IPS-18a (cell line): ENCODE data around the gene KLHL22.
"Not testable (repeated sequence)": the region's sequence is repeated elsewhere in the genome, so short reads cannot be mapped to it uniquely, and the experiment has no call there.

Experiments used
- H3K27ac ChIP-seq: one replicate; pipeline ENCODE4 v1.5.1; 2013; ENCODE audit warnings: low read length
- H3K27me3 ChIP-seq: one replicate; pipeline ENCODE4 v1.6.1; 2013; ENCODE audit warnings: mild to moderate bottlenecking, low read length; ENCODE audit not compliant: control insufficient read depth, insufficient read depth
- H3K36me3 ChIP-seq: one replicate; pipeline ENCODE4 v1.6.1; 2013; ENCODE audit warnings: low read depth, low read length; ENCODE audit not compliant: control insufficient read depth
- H3K4me1 ChIP-seq: one replicate; pipeline ENCODE4 v1.6.1; 2013; ENCODE audit warnings: low read depth, low read length; ENCODE audit not compliant: control insufficient read depth
- H3K4me3 ChIP-seq: one replicate; pipeline ENCODE4 v1.5.1; 2013; ENCODE audit warnings: low read length
- H3K9ac ChIP-seq: one replicate; pipeline ENCODE4 v1.6.1; 2013; ENCODE audit warnings: mild to moderate bottlenecking, low read length, moderate library complexity
- H3K9me3 ChIP-seq: one replicate; pipeline ENCODE4 v1.6.1; 2013; ENCODE audit warnings: low read depth, low read length; ENCODE audit not compliant: control insufficient read depth

Gene KLHL22

DNA sequence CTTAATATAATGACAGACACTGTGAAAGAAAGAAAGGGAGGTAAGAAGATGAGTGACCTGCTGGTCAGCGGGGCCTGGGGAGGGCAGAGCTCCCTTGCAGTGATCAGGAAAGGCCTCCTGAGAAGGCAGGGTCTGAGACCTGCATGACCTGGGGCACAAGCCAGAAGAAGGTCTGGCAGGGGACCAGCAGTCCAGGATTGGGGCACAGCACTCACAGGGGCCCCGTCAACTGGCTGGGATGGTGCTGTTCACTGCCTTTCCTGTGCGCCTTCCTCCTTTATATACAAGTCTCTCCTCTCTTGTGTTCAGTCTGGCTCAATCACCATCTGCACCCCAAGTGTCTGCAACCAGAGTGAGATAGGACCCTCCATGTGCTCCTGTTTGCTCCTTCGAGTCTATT is 35.7 kb downstream of the KLHL22 start:
- H3K4me3 ChIP-seq, result no peak overlapping the region
- H3K36me3 ChIP-seq, result no peaks in the 10 kb centered on the region
- no peaks in the 10 kb centered on the region for H3K4me1 ChIP-seq
- H3K9ac ChIP-seq, result no peak overlapping the region
- H3K27me3 ChIP-seq, result no peaks in the 10 kb centered on the region
- H3K27ac ChIP-seq, result no peak overlapping the region
- no peaks in the 10 kb centered on the region for H3K9me3 ChIP-seq

- no peaks in the 10 kb centered on the region for H3K9me3 ChIP-seq
- no peaks in the 10 kb centered on the region for H3K36me3 ChIP-seq
- H3K4me3 ChIP-seq, result no peak overlapping the region
- no peak overlapping the region for H3K9ac ChIP-seq
- H3K27me3 ChIP-seq, result no peaks in the 10 kb centered on the region
- H3K27ac ChIP-seq, result no peak overlapping the region
- no peaks in the 10 kb centered on the region for H3K4me1 ChIP-seq
Measured at GRCh38 chr22:20459152-20459542, 36.4 kb downstream of the KLHL22 start.

- no peak overlapping the region for H3K27ac ChIP-seq
- no peaks in the 10 kb centered on the region for H3K9me3 ChIP-seq
- H3K4me1 ChIP-seq, result no peaks in the 10 kb centered on the region
- H3K4me3 ChIP-seq, result no peak overlapping the region
- no peak overlapping the region for H3K9ac ChIP-seq
- no peaks in the 10 kb centered on the region for H3K36me3 ChIP-seq
- H3K27me3 ChIP-seq, result no peaks in the 10 kb centered on the region
Measured at GRCh38 chr22:20458530-20459151, 37.0 kb downstream of the KLHL22 start.

DNA sequence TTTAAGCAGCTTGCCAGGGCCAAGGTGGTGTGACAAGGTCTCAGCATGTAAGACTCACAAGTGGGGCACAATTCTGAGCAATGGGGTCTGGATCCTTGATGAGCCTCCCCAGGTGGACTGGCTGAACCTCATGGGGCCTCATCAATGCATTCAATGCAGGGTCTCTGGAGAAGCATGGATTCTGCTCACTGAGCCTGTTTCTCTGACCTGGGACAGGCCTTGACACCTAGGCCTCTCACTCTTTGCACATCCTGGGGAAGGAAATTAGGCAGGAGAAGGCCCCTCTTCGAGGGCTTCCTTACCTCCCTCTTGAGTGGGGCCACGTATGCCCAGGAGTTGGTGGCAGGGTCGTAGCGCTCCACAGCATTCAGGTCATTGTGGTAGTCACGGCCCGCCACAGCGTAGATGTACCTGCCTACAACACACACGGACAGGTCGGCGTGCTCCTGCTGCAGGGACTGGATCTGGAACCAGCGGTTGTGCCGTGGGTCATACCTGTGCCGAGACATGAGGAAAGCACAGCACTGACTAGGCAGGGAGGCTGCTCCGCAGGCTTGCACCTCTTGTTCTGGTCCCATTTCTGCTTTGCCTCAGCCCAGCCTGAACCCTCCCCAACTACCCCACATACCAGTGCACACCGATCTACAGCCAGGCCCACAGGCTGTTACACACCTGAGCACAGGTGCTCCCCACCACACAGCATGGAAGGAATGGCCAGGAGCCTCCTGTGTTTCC is 37.9 kb downstream of the KLHL22 start:
- no peak overlapping the region for H3K4me3 ChIP-seq
- H3K27ac ChIP-seq, result no peak overlapping the region
- H3K9ac ChIP-seq, result no peak overlapping the region
- H3K36me3 ChIP-seq, result no peaks in the 10 kb centered on the region
- no peaks in the 10 kb centered on the region for H3K4me1 ChIP-seq
- H3K9me3 ChIP-seq, result no peaks in the 10 kb centered on the region
- H3K27me3 ChIP-seq, result no peaks in the 10 kb centered on the region

DNA sequence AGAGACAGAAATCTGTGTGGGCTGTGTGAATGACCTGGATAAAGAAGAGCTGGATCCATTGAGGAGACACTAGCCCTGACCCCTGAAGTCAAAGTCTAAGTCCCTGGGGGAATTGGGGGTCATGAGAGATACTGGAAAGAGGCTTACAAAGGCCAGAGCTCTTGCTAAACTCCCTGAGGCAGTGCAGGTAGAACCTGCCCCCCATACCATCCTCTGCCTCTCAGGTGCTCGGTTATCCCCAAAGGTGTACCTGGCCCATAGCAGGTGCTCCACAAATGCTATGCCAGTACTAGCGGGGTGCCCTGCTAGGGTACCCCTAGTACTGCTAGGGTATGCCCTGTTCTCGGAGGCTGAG is 38.9 kb downstream of the KLHL22 start:
- no peak overlapping the region for H3K4me3 ChIP-seq
- H3K27ac ChIP-seq, result no peak overlapping the region
- H3K9me3 ChIP-seq, result no peaks in the 10 kb centered on the region
- H3K27me3 ChIP-seq, result no peaks in the 10 kb centered on the region
- no peaks in the 10 kb centered on the region for H3K4me1 ChIP-seq
- H3K9ac ChIP-seq, result no peak overlapping the region
- H3K36me3 ChIP-seq, result no peaks in the 10 kb centered on the region

DNA sequence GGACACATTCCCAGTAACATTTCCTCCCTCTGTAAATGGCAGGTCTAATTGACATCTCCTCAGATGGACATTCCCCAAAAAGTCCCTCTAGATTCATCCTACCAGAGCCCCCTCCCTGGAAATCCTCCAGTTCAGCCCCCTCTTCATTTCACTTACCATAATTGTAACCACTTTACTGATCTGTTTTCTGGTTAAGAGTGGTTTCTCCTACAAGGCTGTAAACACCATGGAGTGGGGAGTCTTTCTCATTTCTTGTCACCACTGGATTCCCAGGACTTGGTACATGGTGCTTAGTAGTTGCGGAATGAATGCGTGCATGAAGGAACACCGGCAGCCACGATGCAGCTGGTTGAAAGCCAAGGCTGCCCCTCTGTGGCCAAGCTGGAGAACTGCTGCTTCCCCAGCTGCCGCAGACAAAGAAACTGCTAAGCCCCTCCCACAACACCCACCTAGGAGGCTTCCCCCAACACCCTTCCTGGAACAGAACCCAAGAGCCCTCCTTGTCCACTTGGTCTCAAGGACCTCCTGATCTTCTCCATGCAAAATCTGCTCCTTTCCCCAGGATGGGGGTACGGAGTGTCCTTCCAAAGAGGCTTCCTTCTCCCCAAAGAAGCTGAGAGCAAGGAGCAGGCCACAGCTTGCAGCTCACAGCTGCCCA is 39.4 kb downstream of the KLHL22 start:
- H3K9ac ChIP-seq, result no peak overlapping the region
- no peaks in the 10 kb centered on the region for H3K4me1 ChIP-seq
- no peaks in the 10 kb centered on the region for H3K9me3 ChIP-seq
- H3K27me3 ChIP-seq, result no peaks in the 10 kb centered on the region
- H3K36me3 ChIP-seq, result no peaks in the 10 kb centered on the region
- no peak overlapping the region for H3K4me3 ChIP-seq
- no peak overlapping the region for H3K27ac ChIP-seq

- Histone ChIP-seq H3K27ac (no peak overlapping the region), H3K9me3 (no peaks in the 10 kb centered on the region), H3K36me3 (no peaks in the 10 kb centered on the region), H3K4me1 (no peaks in the 10 kb centered on the region), H3K9ac (no peak overlapping the region), H3K4me3 (no peak overlapping the region), H3K27me3 (no peaks in the 10 kb centered on the region)
Measured at GRCh38 chr22:20455709-20456063, 39.9 kb downstream of the KLHL22 start.

- no peak overlapping the region for H3K27ac ChIP-seq
- no peaks in the 10 kb centered on the region for H3K4me1 ChIP-seq
- no peak overlapping the region for H3K4me3 ChIP-seq
- H3K36me3 ChIP-seq, result no peaks in the 10 kb centered on the region
- no peak overlapping the region for H3K9ac ChIP-seq
- H3K9me3 ChIP-seq, result no peaks in the 10 kb centered on the region
- no peaks in the 10 kb centered on the region for H3K27me3 ChIP-seq
Measured at GRCh38 chr22:20453222-20453621, 42.4 kb downstream of the KLHL22 start.

DNA sequence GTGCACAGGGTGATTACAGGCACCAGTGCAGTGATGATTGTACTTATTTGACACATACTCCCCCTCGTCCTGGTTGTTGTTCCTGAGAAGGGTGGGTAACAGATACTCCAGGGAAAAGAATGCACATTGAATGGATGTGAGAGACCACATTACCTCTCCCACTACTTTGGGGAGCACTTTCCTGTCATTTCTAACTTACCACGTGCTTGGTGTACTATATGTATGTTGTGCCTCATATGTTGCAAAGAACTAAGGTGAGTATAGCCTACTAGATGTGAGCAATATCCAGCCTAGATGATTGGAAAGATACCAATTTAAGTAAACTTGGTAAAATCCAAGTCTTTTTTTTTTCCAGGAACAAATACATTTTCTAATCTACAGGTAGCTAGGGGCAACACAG is 43.7 kb downstream of the KLHL22 start:
- Histone ChIP-seq H3K27me3 (no peaks in the 10 kb centered on the region), H3K9ac (no peak overlapping the region), H3K4me1 (no peaks in the 10 kb centered on the region), H3K36me3 (no peaks in the 10 kb centered on the region), H3K9me3 (no peaks in the 10 kb centered on the region), H3K27ac (no peak overlapping the region), H3K4me3 (no peak overlapping the region)

- not testable (repeated sequence) for H3K36me3 ChIP-seq
Measured at GRCh38 chr22:20451129-20451778, 44.3 kb downstream of the KLHL22 start.

DNA sequence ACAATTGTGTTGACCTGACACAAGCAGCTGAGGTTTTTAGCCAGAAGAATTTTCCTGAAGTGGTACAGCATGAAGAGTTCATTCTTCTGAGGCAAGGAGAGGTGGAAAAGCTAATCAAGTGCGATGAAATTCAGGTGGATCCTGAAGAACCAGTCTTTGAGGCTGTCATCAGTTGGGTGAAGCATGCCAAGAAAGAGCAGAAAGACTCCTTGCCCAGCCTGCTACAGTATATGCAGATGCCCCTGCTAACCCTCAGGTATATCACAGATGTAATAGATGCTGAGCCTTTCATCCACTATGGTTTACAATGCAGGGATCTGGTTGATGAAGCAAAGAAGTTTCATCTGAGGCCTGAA is 45.1 kb downstream of the KLHL22 start:
- no peak overlapping the region for H3K9ac ChIP-seq
- no peak overlapping the region for H3K27ac ChIP-seq

More at GRCh38 chr22:20451129-20451778, 44.3 kb downstream of the KLHL22 start:
- not testable (repeated sequence) for H3K27ac ChIP-seq, H3K9ac ChIP-seq, H3K27me3 ChIP-seq, H3K9me3 ChIP-seq, H3K4me1 ChIP-seq, H3K4me3 ChIP-seq

More for the DNA sequence above, 45.1 kb downstream of the KLHL22 start:
- H3K36me3 ChIP-seq, result no peaks in the 10 kb centered on the region
- H3K27me3 ChIP-seq, result no peaks in the 10 kb centered on the region
- no peaks in the 10 kb centered on the region for H3K4me1 ChIP-seq
- H3K9me3 ChIP-seq, result no peaks in the 10 kb centered on the region
- no peak overlapping the region for H3K4me3 ChIP-seq
